Activated CD8-positive, alpha-beta memory T cell treated with anti-CD3 and anti-CD28 coated beads, Interleukin-2, amount 10 ng/mL, durations not matched to agents 7 days and 5 days (primary cell): Measurements from ENCODE around the gene PER2. TPM values are rescaled to one million over a fixed set of nuclear protein-coding genes. Genes with fewer than 3 reads are reported as not detected.

ENCODE experiments used
- ATAC-seq: fragments of 150-1000 bp; cut with Tn5 transposase; one replicate; pipeline ENCODE4 v1.10.0; 2021; ENCODE audit warnings: moderate library complexity
- CTCF ChIA-PET: fragments of 350-600 bp; sonication (Branson Sonifier 250); formaldehyde crosslinking; loops from one replicate; lab custom pipeline; 2021; ENCODE audit warnings: antibody characterized with exemption; lab: Charles Lee
- DNase-seq: peaks from one replicate; pipeline ENCODE4 v3.0.0-alpha.2; 2020
- H3K27ac Mint-ChIP-seq: one replicate; pipeline ENCODE4 v1.8.0; 2021; ENCODE audit warnings: mild to moderate bottlenecking, mixed read lengths
- H3K27me3 Mint-ChIP-seq: one replicate; pipeline ENCODE4 v1.8.0; 2021; ENCODE audit warnings: mixed read lengths
- H3K36me3 Mint-ChIP-seq: one replicate; pipeline ENCODE4 v1.8.0; 2021; ENCODE audit warnings: mild to moderate bottlenecking, mixed read lengths
- H3K4me1 Mint-ChIP-seq: one replicate; pipeline ENCODE4 v1.8.0; 2021; ENCODE audit warnings: mixed read lengths
- H3K4me3 Mint-ChIP-seq: one replicate; pipeline ENCODE4 v1.8.0; 2021; ENCODE audit warnings: mild to moderate bottlenecking, moderate library complexity, mixed read lengths
- H3K9me3 Mint-ChIP-seq: one replicate; pipeline ENCODE4 v1.8.0; 2022; ENCODE audit warnings: low read depth, mixed read lengths
- total RNA-seq, 2 experiments: library from RNA; stranded (reverse); gene quantifications; one replicate each; pipeline ENCODE4 v1.2.3, GENCODE V29; 2021

Gene PER2
- total RNA-seq, 2 experiments from 2014 or later: 9.1 to 11.5 TPM

DNA sequence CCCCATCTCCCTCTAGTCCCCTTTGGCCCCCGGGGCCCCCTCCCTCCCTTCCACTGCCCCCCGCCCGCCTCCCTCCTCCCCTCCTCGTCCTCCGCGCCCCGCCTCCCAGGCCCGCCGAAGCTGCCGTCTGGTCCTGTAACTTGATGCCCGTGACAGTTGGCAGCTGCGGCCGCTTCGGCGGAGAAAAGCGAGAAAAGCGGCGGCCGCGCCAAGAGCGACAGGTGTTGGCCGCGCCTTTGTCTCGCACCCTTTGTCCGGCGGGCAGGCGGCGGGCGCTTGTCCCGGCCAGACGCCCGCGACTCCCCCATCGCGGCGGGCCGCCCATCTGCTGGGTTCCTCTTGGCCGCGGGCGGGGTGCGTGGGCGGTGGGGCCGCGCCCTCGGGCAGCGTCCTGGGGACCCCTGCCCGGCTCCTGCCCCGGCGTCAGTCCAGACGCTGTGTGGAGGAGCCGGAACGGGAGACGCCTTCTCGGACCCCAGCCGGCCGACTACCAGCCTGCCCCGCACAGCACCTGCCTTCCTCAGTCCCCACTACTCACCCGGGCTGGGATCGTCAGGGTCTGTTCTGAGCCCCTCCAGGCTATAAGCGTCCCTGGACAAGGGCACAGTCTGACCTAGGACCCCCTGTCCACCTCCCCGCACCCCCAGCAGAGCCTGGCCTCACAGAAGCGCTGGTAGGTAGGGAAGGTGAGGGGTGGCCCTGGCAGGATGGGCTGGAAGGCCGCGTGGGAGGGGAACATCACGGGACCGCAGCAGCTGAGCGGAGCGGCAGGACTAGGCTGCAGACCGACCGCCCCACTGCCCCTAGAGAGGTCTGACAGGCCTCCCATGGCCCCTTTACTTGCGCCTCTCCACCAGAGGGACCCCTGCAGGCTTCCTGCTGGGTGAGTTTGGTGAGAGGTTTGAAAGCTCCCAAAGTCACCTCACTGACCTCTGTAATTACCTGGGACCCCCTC is 47.4 kb downstream of the PER2 start:
- peaks cover 2% of the 10 kb centered on the region for H3K4me1 Mint-ChIP-seq
- no peak overlapping the region for H3K27ac Mint-ChIP-seq
- H3K36me3 Mint-ChIP-seq: peaks cover 3% of the 10 kb centered on the region
- no peaks in the 10 kb centered on the region for H3K9me3 Mint-ChIP-seq
- DNase-seq (no peak), ATAC-seq (no peak)
- peaks cover 42% of the 10 kb centered on the region for H3K27me3 Mint-ChIP-seq
- CTCF ChIA-PET: interaction anchor here (6.9 kb wide), 1 partner anchor 22 kb away, joined by 26 read pairs; no protein-coding TSS in a partner anchor
- no peak overlapping the region for H3K4me3 Mint-ChIP-seq

DNA sequence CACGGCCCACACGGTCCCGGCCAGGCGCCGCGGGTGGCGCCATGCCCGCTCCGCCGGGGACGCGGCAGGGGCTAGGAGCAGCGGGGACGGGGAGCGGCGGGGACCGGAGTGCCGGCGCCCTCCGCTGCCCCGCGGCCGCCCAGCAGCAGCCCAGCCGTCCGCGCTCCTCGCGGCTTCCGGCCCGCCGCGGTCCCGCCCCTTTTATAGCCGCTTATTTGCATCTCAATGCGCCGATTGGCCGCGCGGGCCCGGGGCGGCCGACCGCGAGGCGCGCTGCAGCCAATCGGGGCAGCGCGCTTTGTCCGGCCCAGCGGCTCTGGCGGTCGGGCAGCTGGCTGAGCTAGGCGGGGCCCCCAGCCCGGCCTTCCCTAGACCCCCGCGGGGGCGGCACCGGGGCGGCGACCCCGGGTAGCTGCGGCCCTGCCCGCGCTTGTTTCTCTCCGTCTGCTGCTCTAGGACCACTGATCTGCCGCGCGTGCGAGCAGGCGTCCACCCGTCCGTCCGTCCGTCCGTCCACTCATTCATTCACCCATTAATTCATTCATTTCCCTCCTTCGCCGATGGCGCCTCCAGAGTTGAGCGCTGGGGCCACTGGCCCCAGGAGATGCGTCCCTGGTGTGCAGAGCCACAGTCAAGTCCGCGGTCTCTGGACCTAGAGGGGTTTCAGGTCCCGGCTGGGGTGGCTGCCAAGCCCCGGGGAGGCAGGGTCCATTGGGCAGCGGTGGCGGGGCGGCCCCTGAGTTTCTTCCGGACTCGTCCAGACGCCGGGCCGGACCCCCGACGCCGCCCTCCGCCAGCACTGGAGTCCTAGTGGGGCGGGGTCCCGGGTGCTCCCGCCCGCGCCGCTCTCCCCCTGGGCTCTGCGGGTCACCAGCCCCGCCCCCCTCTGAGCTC is 48.3 kb downstream of the PER2 start, which contains the start of gene HES6:
Gene HES6 (minus strand): TSS at position 176 of the 894 bp plus-strand sequence. CDS start 133 bp downstream, at position 43.
- Mint-ChIP-seq H3K27ac (no peak within 1 kb of the TSS), H3K36me3 (no peaks in the 10 kb centered on the region), H3K4me3 (peak within 1 kb of the TSS; percentile 83), H3K4me1 (peaks cover 2% of the 10 kb centered on the region), H3K9me3 (no peaks in the 10 kb centered on the region), H3K27me3 (peaks cover 51% of the 10 kb centered on the region)
- DNase-seq: peak; percentile 85
- ATAC-seq: peak; percentile 92
- CTCF ChIA-PET: interaction anchor here (6.9 kb wide), 1 partner anchor 23 kb away, joined by 26 read pairs; no protein-coding TSS in a partner anchor

DNA sequence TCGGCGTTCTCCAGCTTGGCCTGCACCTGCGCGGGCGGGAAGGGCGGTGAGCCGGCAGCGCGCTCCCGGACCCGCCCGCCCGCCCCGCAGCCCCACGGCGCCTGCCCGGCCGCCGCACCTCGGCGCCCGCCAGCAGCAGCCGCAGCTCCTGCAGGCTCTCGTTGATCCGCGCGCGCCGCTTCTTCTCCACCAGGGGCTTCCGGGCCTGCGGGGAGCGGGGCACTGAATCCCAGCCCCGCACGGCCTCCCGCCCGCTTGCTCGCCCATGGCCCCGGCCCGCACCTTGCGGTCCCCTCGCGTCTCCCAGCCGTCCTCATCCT is 48.9 kb downstream of the PER2 start:
- Mint-ChIP-seq H3K36me3 (no peaks in the 10 kb centered on the region), H3K4me3 (no peak overlapping the region), H3K9me3 (no peaks in the 10 kb centered on the region), H3K27me3 (peaks cover 52% of the 10 kb centered on the region), H3K27ac (no peak overlapping the region), H3K4me1 (peaks cover 3% of the 10 kb centered on the region)
- ATAC-seq (peak; percentile 32), DNase-seq (no peak)
- CTCF ChIA-PET: interaction anchor here (6.9 kb wide), 1 partner anchor 24 kb away, joined by 26 read pairs; no protein-coding TSS in a partner anchor

- peak; percentile 56 for DNase-seq
- Mint-ChIP-seq H3K27me3 (peaks cover 53% of the 10 kb centered on the region), H3K4me3 (peak overlapping the region; percentile 35), H3K4me1 (peaks cover 4% of the 10 kb centered on the region), H3K27ac (no peak overlapping the region), H3K9me3 (no peaks in the 10 kb centered on the region), H3K36me3 (no peaks in the 10 kb centered on the region)
- CTCF ChIA-PET: interaction anchor here (6.9 kb wide), 1 partner anchor 24 kb away, joined by 26 read pairs; no protein-coding TSS in a partner anchor
- peak; percentile 8 for ATAC-seq
These were observed 49.5 kb downstream of the PER2 start for GRCh38 chr2:238238766-238239542.

GRCh38 chr2:238238311-238238765 is 50.1 kb downstream of the PER2 start:
- CTCF ChIA-PET: interaction anchor here (6.9 kb wide), 1 partner anchor 25 kb away, joined by 26 read pairs; no protein-coding TSS in a partner anchor
- Mint-ChIP-seq H3K4me1 (peaks cover 4% of the 10 kb centered on the region), H3K9me3 (no peaks in the 10 kb centered on the region), H3K27ac (no peak overlapping the region), H3K36me3 (no peaks in the 10 kb centered on the region), H3K4me3 (peak overlapping the region; percentile 21), H3K27me3 (peaks cover 59% of the 10 kb centered on the region)
- DNase-seq: no peak
- ATAC-seq: no peak

- H3K4me1 Mint-ChIP-seq: peaks cover 4% of the 10 kb centered on the region
- peaks cover 65% of the 10 kb centered on the region for H3K27me3 Mint-ChIP-seq
- H3K9me3 Mint-ChIP-seq: no peaks in the 10 kb centered on the region
- ATAC-seq: no peak
- CTCF ChIA-PET: interaction anchor here (6.9 kb wide), 1 partner anchor 26 kb away, joined by 26 read pairs; no protein-coding TSS in a partner anchor
- H3K4me3 Mint-ChIP-seq: no peak overlapping the region
- no peak for DNase-seq
- no peaks in the 10 kb centered on the region for H3K36me3 Mint-ChIP-seq
- no peak overlapping the region for H3K27ac Mint-ChIP-seq
These were observed 50.8 kb downstream of the PER2 start for GRCh38 chr2:238237431-238238135.

DNA sequence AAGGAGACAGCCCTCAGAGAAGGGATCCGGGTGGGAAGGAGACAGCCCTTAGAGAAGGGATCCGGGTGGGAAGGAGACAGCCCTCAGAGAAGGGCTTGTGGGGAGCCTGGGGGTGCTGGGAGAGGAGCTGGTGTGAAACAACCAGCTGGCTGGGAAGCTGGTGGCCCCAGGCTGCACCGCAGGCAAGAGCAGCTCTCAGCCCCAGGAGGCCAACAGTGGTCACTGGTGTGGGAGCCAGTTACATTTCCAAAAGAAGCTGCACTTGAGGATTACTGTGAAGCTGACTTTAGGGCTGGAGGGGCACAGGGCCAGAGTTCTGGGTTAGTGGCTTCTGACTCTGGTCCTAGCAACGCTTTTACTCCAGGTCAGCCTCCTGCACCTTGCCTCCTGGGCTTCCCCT is 51.8 kb downstream of the PER2 start:
- Mint-ChIP-seq H3K36me3 (no peaks in the 10 kb centered on the region), H3K27ac (no peak overlapping the region), H3K4me3 (no peak overlapping the region), H3K27me3 (peaks cover 67% of the 10 kb centered on the region), H3K9me3 (no peaks in the 10 kb centered on the region), H3K4me1 (peaks cover 8% of the 10 kb centered on the region)
- CTCF ChIA-PET: interaction anchor here (0.5 to 6.9 kb wide), 2 partner anchors 17 to 27 kb away, joined by 3 to 26 read pairs; no protein-coding TSS in a partner anchor
- no peak for ATAC-seq
- no peak for DNase-seq

DNA sequence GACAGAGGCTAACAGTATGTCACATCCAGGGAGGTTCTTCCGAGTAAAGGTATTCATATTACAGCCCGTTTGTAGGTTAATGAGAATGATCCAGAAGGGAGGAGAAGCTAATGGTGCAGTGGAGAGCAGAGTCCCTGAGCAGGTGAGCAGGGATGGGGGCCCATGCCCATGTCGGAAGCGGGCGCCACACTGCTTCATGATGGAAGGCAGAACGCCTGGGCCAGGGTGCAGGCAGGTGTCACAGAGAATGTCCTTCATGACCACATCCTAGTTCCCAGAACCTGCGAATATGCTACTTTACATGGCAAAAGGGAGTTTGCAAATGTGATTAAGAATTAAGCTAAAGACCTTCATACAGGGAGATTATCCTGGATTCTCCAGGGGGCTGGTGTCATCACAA is 52.6 kb downstream of the PER2 start:
- no peak overlapping the region for H3K4me3 Mint-ChIP-seq
- CTCF ChIA-PET: interaction anchor here (6.9 kb wide), 1 partner anchor 28 kb away, joined by 26 read pairs; no protein-coding TSS in a partner anchor
- ATAC-seq: no peak
- no peak for DNase-seq
- H3K4me1 Mint-ChIP-seq: peaks cover 10% of the 10 kb centered on the region
- H3K27ac Mint-ChIP-seq: no peak overlapping the region
- H3K36me3 Mint-ChIP-seq: no peaks in the 10 kb centered on the region
- no peaks in the 10 kb centered on the region for H3K9me3 Mint-ChIP-seq
- H3K27me3 Mint-ChIP-seq: peaks cover 63% of the 10 kb centered on the region

DNA sequence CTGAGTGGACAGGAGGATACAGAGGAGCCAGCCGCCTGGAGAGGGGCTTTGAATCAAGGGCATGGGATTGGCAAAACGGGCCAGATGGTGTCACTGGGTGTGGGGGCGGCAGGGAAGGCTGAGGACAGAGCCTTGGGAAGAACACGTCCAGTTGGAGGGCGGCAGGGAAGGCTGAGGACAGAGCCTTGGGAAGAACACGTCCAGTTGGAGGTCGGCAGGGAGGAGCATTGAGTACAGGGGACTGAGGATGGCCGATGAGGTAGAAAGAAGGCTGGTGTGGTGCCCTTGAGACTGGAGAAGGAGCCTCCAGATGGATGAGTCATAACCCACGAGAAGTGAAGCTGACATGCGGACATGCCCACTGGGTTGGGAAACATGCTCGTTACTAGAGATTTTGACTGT is 53.1 kb downstream of the PER2 start:
- no peaks in the 10 kb centered on the region for H3K9me3 Mint-ChIP-seq
- ATAC-seq (no peak), DNase-seq (no peak)
- CTCF ChIA-PET: interaction anchor here (6.9 kb wide), 1 partner anchor 28 kb away, joined by 26 read pairs; no protein-coding TSS in a partner anchor
- peaks cover 66% of the 10 kb centered on the region for H3K27me3 Mint-ChIP-seq
- peaks cover 14% of the 10 kb centered on the region for H3K4me1 Mint-ChIP-seq
- no peaks in the 10 kb centered on the region for H3K36me3 Mint-ChIP-seq
- peak overlapping the region; percentile 22 for H3K4me3 Mint-ChIP-seq
- H3K27ac Mint-ChIP-seq: no peak overlapping the region

DNA sequence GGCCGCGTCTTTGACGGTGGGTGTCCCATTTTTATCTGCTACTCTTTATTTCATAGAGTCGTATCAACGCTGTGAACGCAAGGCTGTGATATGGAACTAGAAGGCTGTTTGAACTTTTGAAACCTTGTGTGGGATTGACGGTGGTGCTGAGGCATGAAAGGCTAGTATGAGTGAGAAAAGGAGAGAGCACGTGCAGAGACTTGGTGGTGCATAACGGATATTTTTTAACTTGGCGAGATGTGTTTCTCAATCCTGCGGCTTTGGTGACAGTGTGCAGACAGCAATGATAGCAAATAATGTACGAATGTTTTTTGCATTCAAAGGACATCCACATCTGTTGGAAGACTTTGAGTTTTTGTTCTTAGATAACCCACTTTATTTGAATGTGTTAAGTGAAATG is 54.8 kb downstream of the PER2 start:
- ATAC-seq: no peak
- CTCF ChIA-PET: no interaction called here
- H3K27me3 Mint-ChIP-seq: peaks cover 69% of the 10 kb centered on the region
- no peaks in the 10 kb centered on the region for H3K36me3 Mint-ChIP-seq
- H3K4me3 Mint-ChIP-seq: peak overlapping the region; percentile 16
- H3K27ac Mint-ChIP-seq: no peak overlapping the region
- no peak for DNase-seq
- peaks cover 14% of the 10 kb centered on the region for H3K4me1 Mint-ChIP-seq
- H3K9me3 Mint-ChIP-seq: no peaks in the 10 kb centered on the region

GRCh38 chr2:238231809-238232208 is 56.6 kb downstream of the PER2 start:
- Mint-ChIP-seq H3K4me1 (peaks cover 14% of the 10 kb centered on the region), H3K27ac (no peak overlapping the region), H3K36me3 (no peaks in the 10 kb centered on the region), H3K27me3 (peaks cover 50% of the 10 kb centered on the region), H3K9me3 (no peaks in the 10 kb centered on the region), H3K4me3 (peak overlapping the region; percentile 72)
- DNase-seq: no peak
- CTCF ChIA-PET: interaction anchor here (0.7 to 1.1 kb wide), 3 partner anchors 23 to 719 kb away, joined by 3 to 5 read pairs (median 4); no protein-coding TSS in a partner anchor
- no peak for ATAC-seq
